HL-60/S4 treated with phorbol 12-myristate 13-acetate at 8.2 ng/mL for 4 days and 3 days (cell line): ENCODE measurements around the gene PTOV1.

Source experiments
- in situ Hi-C: fragments of 300-500 bp; cut with MboI; formaldehyde crosslinking; loops from 2 replicates; pipeline ENCODE4 v1.15.0; 2022; ENCODE audit warnings: low sequenced_read_pairs

Gene PTOV1

GRCh38 chr19:49843265-49843664 lies 7.7 kb upstream of the PTOV1 start:
- in situ Hi-C loops, result no loop called here

- in situ Hi-C loops, result no loop called here
Observed at GRCh38 chr19:49844138-49845095, 6.5 kb upstream of the PTOV1 start.

DNA sequence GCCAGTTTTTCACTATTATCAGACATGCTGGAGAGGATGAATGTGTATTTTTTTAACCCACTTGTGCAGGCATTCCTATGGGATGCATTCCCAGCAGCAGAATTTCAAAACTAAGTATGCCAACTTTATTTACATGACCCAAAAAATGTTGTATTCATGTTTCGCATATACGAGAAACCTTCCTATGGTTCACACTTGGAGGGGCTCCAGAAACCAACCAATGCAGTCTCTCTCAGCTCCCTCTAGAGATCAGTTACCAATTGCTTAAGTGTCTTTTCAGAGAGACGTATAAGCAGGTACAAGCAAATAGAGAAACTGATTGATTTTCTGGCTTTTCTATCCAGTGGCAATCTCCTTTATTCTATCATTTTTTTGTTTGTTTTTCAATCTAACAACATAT lies 5.5 kb upstream of the PTOV1 start:
- in situ Hi-C loops, result no loop called here

DNA sequence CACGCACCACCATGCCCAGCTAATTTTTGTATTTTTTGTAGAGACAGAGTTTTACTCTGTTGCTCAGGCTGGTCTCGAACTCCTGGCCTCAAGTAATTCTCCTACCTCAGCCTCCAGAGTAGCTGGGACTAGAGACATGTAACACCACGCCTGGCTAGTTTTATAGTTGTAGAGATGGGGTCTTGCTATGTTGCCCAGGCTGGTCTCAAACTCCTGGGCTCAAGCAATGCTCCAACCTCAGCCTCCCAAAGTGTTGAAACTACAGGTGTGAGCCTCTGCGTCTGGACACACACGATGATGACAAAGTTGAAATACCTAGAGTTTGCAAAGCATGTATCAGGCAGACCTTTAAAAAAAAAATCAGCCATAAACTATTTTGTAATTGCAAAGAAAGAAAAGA lies 4.6 kb upstream of the PTOV1 start:
- in situ Hi-C loops, result no loop called here

- in situ Hi-C loops, result no loop called here
Observed at GRCh38 chr19:49847731-49848696, 2.9 kb upstream of the PTOV1 start.

DNA sequence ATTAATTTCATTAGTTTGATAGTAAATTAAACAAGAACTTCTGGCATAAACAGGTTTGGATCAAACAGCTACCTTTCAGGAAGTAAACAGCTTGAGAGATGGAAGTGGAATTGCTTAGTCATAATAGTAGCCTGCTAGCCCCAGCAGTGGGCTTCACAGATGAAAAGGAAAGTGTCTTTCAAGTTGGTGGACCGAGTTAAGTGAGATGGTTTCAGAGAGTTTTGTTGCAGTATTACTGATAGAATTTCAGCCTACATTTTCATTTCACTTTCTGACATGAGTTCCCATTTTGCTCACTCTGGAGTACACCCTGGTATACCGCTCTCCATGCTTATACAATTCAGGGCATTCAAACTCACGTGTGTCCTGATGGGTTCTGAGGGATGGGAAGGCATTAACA lies 2.0 kb upstream of the PTOV1 start:
- in situ Hi-C loops, result no loop called here

DNA sequence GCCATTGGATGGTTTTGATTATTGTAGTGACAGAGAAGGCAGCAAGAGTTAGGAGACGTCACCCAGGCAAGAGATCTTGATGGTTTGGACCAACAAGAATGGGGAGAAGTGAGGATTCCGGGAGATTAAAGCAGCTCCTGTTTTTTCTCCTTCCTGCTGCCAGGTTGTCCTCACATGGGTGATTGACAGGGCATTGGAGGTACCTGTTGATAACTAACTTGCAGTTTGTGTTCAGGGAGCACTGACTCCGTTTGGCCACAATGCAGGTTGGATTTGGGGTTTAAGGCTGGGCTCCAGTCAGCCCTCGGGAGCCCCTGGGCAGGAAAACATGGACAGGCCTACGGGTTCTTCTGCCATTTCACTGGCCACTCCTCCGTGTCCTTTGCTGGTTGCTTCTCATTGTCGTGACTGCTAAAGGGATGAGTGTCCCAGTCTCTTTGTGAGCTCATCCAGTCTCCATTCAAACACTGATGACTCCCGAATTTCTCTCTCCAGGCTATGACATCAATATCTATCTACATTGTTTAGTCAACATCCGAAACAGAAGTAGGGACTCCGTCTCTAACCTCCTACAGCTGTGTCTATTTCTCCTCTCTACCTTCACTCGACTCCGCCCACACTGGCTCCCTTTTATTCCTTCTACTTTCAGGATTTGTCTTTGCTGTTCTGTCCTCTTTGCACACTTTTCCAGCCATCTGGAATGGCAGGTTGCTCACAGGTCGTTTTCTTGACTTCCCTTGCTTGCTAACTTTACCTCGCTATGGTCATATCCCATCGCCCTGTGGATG lies 1.3 kb upstream of the PTOV1 start:
- in situ Hi-C loops, result no loop called here

DNA sequence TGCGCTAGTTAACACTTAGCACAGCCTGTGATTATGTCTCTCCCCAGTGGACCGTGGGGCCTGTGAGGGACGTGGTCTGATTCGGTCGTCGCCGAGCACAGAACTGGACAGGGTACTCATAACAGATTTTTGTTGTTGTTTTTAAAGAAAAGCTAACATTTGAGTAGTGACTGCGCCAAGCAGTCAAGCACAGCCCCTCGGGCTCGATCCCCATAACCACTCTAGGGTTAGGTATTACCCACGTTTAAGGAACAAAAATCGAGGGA lies 805 bp upstream of the PTOV1 start:
- in situ Hi-C loops, result no loop called here

- in situ Hi-C loops, result no loop called here
Observed at GRCh38 chr19:49851456-49852259, 699 bp downstream of the PTOV1 start.

GRCh38 chr19:49852631-49853126 lies 1.7 kb downstream of the PTOV1 start:
- in situ Hi-C loops, result no loop called here

- in situ Hi-C loops, result no loop called here
Observed at GRCh38 chr19:49853852-49854377, 3.0 kb downstream of the PTOV1 start.

DNA sequence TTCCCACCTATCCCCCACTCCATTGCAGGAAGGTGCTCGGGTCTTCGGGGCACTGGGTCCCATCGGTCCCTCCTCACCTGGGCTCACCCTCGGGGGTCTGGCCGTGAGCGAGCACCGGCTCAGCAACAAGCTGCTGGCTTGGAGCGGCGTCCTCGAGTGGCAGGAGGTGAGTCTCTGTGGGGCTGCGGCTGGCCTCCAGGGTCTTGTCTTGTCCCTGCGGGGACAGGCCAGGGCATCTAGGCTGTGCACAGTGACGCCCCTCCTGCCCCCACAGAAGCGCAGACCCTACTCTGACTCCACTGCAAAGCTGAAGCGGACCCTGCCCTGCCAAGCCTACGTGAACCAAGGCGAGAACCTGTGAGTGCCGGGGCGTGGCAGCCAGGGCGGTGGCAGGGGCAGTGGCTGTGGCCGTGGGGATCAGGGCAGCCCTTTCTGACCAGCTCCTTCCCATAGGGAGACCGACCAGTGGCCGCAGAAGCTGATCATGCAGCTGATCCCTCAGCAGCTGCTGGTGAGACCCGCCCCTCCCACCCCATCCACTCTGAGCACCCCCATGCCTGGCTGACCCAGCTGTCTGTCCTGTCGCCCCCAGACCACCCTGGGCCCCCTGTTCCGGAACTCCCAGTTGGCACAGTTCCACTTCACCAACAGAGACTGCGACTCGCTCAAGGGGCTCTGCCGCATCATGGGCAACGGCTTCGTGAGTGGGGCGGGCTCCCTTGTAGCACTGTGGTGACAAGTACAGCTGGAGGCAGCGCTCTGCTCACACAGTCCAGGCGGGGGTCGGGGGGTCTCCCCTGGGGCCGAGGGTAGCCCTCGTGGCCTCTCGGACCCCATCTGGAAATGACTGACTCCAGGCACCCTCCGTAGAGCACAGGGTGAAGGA lies 3.7 kb downstream of the PTOV1 start:
- in situ Hi-C loops, result no loop called here

GRCh38 chr19:49855277-49855675 lies 4.3 kb downstream of the PTOV1 start:
- in situ Hi-C loops, result no loop called here

DNA sequence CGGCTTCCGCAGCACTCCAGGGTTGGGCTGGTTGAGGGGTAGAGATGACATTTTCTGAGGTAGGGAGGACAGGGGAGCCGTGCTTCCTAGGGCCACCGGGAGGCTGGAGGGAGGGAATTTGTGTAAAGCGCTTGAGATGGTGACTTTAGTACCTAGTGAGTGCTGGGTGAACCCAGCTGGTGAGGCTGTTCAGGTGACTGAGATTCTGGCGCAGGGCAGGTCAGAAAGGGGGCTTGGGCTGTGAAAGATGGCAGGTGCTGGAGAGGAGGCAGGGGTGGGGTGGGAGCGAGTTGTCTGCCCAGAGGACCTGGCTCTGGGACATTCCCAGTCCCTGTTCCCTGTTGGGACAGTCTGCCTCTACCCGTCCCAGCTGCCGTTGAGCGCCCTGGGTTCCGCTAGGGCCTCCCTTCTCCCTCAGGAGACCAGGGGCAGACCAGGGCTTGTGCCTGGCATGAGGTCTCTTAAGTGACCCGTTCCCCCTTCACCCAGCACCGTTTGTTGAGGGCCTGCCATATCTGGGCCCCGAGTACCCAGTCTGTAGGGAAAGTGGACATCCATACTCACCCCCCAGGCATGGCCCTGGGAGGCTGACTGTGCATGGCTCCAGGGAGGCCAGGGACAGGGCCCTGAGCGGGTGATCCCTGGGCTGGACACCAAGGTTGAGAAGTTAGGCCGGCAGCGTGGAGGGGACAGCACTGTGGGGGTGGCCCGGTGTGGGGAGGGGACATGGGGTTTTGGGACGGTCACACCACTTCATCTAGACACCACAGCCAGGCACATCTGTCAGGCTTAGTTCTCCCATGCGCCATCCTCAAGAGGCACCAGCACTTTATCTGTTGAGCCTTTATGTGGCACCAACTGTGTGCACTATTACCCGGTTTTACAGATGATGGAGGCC lies 5.0 kb downstream of the PTOV1 start:
- in situ Hi-C loops, result no loop called here

DNA sequence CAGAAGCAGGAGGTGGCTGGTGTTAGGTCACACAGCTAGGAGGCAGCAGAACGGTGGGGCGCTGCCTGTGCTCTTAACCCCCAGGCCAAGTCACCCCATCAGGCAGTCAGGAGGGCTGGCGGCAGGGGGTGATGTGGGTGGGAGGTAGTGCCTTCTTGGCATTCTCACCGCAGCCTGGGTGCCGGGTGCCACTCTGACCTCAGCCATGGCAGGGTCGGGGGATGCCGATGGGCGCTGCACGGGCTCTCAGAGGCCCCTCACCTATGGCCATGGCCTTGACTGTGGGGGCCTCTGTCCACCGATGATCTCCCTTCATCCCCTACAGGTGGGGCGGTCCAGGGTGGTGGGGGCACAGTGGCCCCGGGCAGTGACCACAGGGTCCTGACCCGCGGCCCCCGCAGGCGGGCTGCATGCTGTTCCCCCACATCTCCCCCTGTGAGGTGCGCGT lies 5.6 kb downstream of the PTOV1 start:
- in situ Hi-C loops, result no loop called here

DNA sequence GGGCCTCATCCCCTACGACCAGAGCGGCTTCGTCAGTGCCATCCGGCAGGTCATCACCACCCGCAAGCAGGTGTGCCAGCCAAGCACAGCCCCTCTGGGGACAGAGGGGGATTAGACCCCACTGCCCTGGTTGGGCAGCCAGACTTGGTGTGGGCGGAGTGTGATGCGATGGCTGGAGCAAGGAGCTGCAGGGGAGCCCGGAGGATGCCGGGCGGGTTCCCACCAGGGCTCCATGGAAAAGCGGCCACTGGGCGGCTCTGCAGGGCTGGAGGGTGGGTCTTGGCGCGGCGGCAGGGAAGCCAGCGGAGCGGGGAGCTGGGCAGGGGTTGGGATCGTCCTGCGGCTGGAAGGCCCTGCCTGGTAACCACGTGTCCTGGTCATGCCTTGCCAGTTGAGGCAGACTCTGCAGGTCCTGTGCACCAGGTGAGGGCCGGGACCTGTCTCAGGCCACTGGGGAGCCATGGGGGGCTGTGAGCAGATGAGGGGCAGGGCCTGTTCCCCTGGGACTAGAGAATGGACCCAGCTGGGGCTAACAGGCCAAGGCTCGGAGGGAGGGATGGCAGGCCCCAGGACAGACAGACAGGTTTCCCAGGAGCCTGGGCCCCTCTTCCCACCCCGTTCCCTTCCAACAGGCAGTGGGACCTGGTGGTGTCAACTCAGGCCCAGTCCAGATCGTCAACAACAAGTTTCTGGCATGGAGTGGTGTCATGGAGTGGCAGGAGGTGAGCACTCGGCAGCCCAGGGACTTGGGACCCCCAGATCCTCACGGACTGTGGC lies 6.3 kb downstream of the PTOV1 start:
- in situ Hi-C loops, result no loop called here

GRCh38 chr19:49857838-49858087 lies 6.8 kb downstream of the PTOV1 start:
- in situ Hi-C loops, result no loop called here
